ENCODE results near the gene SLA2. TPM values are rescaled to one million over a fixed set of nuclear protein-coding genes. Genes with fewer than 3 reads are reported as not detected.

Gene SLA2
- total RNA-seq, 1 donor from 2014 or later, result 0.18 TPM

DNA sequence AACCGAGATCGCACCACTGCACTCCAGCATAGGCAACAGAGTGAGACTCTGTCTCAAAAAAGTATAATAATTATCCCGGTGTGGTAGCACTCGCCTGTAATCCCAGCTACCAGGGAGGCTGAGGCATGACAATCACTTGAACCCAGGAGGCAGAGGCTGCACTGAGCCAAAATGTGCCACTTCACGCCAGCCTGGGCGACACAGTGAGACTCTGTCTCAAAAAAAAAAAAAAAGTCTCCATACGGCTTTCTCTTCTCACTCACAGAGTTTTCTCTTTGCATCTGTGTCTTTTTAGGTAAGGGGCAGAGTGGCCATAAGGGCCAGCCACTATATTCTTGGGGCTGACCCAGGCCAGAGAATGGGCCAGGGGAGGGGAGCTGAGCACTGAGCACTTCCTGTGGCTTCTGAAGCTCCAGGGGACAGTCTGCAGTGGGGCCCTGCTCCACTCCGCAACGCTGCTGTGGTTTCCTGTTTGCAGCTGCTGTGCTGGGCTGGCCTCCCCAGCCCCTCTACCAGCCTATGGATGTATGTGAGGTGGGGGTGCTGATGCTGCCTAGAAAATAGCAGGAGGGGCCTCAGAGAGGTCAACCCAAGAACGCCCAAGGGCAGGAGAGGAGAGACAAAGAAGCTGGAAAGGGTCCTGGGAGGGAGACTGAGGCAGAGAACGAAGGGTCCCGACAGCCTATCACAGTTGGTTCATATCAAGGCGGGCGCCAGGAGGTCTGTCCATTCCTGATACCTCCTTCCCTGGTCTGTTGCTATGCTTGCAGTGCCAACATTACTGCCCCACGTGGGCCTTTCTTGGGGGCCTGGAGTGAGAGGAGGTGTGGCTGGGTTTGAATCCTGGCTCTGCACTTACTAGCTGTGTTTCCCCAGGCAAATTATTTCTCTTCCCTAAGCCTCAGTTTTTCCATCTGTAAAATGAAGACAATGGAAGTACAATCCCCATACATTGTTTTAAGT lies 16.0 kb downstream of the SLA2 start:
- Mint-ChIP-seq H3K4me3 (no peak overlapping the region), H3K27me3 (ENCODE audit: low read depth) (no peaks in the 10 kb centered on the region), H3K27ac (peak overlapping the region; percentile 43), H3K4me1 (no peaks in the 10 kb centered on the region), H3K36me3 (no peaks in the 10 kb centered on the region), H3K9me3 (no peaks in the 10 kb centered on the region)
- TF ChIP-seq, protein P1, sequence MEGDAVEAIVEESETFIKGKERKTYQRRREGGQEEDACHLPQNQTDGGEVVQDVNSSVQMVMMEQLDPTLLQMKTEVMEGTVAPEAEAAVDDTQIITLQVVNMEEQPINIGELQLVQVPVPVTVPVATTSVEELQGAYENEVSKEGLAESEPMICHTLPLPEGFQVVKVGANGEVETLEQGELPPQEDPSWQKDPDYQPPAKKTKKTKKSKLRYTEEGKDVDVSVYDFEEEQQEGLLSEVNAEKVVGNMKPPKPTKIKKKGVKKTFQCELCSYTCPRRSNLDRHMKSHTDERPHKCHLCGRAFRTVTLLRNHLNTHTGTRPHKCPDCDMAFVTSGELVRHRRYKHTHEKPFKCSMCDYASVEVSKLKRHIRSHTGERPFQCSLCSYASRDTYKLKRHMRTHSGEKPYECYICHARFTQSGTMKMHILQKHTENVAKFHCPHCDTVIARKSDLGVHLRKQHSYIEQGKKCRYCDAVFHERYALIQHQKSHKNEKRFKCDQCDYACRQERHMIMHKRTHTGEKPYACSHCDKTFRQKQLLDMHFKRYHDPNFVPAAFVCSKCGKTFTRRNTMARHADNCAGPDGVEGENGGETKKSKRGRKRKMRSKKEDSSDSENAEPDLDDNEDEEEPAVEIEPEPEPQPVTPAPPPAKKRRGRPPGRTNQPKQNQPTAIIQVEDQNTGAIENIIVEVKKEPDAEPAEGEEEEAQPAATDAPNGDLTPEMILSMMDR (IDR thresholded peaks at IDR 0.05; ENCODE audit: unreplicated experiment), result no peak
- no peak for DNase-seq (ENCODE audit: low spot score in 2 of 2, unreplicated experiment in 2 of 2)

DNA sequence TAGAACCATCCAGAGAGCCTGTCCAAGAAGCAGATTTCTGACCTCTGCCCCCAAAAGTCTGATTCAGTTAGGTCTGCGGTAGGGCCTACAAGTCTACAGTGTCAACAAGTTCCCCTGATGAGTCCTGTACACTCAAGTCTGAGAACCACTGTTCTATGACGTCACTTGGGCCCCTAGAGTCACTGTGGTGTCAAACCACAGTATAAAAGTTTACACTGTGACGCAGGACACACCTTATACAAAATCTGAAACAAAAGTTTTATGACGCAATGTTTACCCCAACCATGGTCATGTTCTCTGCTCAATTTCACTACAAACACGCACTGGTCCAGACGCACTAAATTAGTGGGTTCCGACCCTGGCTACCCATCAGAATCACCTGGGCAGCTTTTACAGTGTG lies 17.9 kb downstream of the SLA2 start:
- no peaks in the 10 kb centered on the region for H3K27me3 Mint-ChIP-seq (ENCODE audit: low read depth)
- no peak overlapping the region for H3K4me3 Mint-ChIP-seq
- H3K9me3 Mint-ChIP-seq, result no peaks in the 10 kb centered on the region
- H3K36me3 Mint-ChIP-seq, result no peaks in the 10 kb centered on the region
- no peak overlapping the region for H3K27ac Mint-ChIP-seq
- TF ChIP-seq, protein P1 (IDR thresholded peaks at IDR 0.05; ENCODE audit: unreplicated experiment), result no peak
- no peaks in the 10 kb centered on the region for H3K4me1 Mint-ChIP-seq
- no peak for DNase-seq (ENCODE audit: low spot score in 2 of 2, unreplicated experiment in 2 of 2)

DNA sequence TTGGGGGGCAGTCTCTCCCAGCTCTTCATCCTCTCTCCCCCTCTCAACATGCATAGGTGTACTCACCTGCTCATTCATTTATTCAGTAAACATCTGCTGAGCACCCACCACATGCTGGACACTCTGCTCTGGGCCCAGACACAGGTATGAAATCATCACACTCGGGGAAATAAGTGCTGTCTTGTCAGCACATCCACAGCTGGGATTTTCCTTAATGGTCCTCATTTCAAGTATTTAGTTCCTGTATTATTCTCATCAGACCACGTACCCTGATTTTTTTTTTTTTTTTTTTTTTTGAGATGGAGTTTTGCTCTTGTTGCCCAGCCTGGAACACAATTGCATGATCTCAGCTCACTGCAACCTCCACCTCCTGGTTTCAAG lies 21.1 kb downstream of the SLA2 start:
- TF ChIP-seq, protein P1 (IDR thresholded peaks at IDR 0.05; ENCODE audit: unreplicated experiment), result no peak
- Mint-ChIP-seq H3K9me3 (no peaks in the 10 kb centered on the region), H3K4me1 (no peaks in the 10 kb centered on the region), H3K27ac (no peak overlapping the region), H3K27me3 (ENCODE audit: low read depth) (no peaks in the 10 kb centered on the region), H3K36me3 (no peaks in the 10 kb centered on the region), H3K4me3 (no peak overlapping the region)
- DNase-seq (ENCODE audit: low spot score in 2 of 2, unreplicated experiment in 2 of 2), result no peak

DNA sequence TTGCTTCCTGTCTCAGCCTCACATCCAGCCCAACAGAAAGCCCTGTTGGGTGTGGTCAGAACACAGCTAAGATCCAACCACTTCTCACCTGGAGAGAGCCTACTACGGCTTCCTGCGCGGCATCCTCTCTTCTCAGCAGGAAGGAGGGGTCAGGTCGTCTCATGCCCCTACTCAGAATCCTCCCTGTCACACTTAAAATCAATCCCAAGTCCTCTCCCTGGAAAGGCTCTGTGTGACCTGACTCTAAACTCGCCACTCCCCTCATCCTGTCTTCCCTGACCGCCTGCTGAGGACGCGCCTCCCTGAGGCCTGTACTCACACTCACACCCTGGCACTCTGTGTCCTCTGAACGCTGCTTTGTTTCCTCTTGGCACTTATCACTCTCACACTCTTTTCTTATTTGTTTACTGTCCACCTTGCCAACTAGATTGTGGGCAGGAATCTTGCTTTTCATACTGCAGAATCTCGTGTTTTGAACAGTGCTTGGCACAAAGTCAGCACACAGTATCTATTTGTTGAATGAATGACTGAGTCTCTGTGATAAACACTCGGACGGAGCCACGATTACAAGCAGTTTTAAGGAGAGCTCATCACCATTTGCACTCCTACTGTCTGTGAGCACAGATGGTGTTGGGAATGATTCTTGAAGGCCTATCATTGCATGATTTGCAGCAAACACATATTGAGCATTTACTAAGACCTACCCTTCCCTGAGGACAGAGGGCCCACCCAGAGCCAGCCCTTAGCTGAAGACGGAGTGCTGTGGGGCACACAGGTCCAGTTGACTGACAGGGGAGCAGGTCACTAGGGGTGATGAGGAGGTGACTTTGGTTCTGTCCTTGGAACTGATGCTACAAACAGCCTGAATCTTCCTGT lies 21.7 kb downstream of the SLA2 start:
- Mint-ChIP-seq H3K9me3 (no peaks in the 10 kb centered on the region), H3K36me3 (no peaks in the 10 kb centered on the region), H3K27ac (no peak overlapping the region), H3K27me3 (ENCODE audit: low read depth) (no peaks in the 10 kb centered on the region), H3K4me1 (no peaks in the 10 kb centered on the region), H3K4me3 (no peak overlapping the region)
- TF ChIP-seq, protein P1 (IDR thresholded peaks at IDR 0.05; ENCODE audit: unreplicated experiment), result no peak
- DNase-seq (ENCODE audit: low spot score in 2 of 2, unreplicated experiment in 2 of 2), result no peak

DNA sequence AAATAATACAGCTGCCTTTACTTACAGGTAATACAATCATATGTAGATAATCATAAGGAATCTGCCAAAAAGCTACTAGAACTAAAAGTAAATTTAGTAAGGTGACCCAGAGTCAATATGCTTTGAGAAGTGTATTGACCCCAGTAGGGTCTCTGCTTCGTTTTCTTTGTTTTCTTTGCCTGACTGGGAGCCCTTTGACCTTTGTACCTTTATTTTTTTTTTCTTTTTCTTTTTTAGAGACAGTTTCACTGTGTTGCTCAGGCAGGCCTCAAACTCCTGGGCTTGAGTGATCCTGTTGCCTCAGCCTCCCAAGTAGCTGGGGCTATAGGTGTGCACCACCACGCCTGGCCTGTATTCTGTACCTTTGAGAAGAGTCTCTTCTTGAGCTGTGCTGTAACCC lies 22.6 kb downstream of the SLA2 start:
- TF ChIP-seq, protein P1 (IDR thresholded peaks at IDR 0.05; ENCODE audit: unreplicated experiment), result no peak
- no peak overlapping the region for H3K27ac Mint-ChIP-seq
- H3K4me1 Mint-ChIP-seq, result no peaks in the 10 kb centered on the region
- DNase-seq (ENCODE audit: low spot score in 2 of 2, unreplicated experiment in 2 of 2), result no peak
- no peak overlapping the region for H3K4me3 Mint-ChIP-seq
- no peaks in the 10 kb centered on the region for H3K27me3 Mint-ChIP-seq (ENCODE audit: low read depth)
- H3K9me3 Mint-ChIP-seq, result no peaks in the 10 kb centered on the region
- no peaks in the 10 kb centered on the region for H3K36me3 Mint-ChIP-seq

Measured in mesothelial cell of epicardium (in vitro differentiated cells).